AG04449 (cell line): ENCODE measurements around the gene OR10A3.

Source experiments
- CTCF ChIA-PET: fragments of 350-600 bp; formaldehyde crosslinking; extraction: SDS; loops from one replicate; lab custom pipeline; 2021; ENCODE audit warnings: antibody characterized with exemption; lab: Yijun Ruan, JAX
- POLR2A ChIA-PET: fragments of 400-600, 350-600 bp; formaldehyde crosslinking; extraction: SDS; loops from one replicate; lab custom pipeline; 2020; ENCODE audit warnings: antibody characterized with exemption, inconsistent platforms; lab: Yijun Ruan, JAX
- DNase-seq: peaks from one replicate; pipeline ENCODE4 v3.0.0-alpha.2; 2010; ENCODE audit warnings: low read depth, low spot score
- H3K4me3 ChIP-seq: 2 replicates; pipeline ENCODE4 v1.5.1; 2011; ENCODE audit warnings: low read depth, mild to moderate bottlenecking, control low read depth, low read length
- TF ChIP-seq, protein P1 (sequence below): IDR thresholded peaks from one replicate; pipeline ENCODE4 v1.5.1; 2011; ENCODE audit warnings: mild to moderate bottlenecking, moderate library complexity, low read length, control low read depth, inconsistent platforms; ENCODE audit not compliant: insufficient read depth; ENCODE audit errors: missing control alignments

OR10A3 gene

DNA sequence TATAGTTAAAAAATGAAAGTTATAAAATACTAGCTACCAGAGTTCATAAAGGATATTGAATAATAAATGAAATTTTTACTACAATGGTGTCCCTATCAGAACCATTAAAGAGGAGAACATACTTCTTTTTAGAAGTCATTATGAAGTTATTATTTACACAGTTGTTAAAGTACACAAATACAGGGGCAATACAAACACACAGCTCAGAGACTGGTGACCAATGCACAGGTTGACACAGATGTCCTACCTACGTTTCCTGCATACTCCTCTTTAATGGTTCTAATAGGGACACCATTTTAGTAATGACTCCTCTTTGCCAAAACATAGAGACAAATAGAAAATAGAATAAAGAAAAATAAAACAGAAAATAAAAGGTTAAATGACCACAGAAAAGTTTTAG is 13.7 kb upstream of the OR10A3 start:
- H3K4me3 ChIP-seq = no peak overlapping the region
- DNase-seq = no peak
- POLR2A ChIA-PET = no interaction called here
- TF ChIP-seq, protein P1, sequence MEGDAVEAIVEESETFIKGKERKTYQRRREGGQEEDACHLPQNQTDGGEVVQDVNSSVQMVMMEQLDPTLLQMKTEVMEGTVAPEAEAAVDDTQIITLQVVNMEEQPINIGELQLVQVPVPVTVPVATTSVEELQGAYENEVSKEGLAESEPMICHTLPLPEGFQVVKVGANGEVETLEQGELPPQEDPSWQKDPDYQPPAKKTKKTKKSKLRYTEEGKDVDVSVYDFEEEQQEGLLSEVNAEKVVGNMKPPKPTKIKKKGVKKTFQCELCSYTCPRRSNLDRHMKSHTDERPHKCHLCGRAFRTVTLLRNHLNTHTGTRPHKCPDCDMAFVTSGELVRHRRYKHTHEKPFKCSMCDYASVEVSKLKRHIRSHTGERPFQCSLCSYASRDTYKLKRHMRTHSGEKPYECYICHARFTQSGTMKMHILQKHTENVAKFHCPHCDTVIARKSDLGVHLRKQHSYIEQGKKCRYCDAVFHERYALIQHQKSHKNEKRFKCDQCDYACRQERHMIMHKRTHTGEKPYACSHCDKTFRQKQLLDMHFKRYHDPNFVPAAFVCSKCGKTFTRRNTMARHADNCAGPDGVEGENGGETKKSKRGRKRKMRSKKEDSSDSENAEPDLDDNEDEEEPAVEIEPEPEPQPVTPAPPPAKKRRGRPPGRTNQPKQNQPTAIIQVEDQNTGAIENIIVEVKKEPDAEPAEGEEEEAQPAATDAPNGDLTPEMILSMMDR = no peak
- CTCF ChIA-PET = no interaction called here

DNA sequence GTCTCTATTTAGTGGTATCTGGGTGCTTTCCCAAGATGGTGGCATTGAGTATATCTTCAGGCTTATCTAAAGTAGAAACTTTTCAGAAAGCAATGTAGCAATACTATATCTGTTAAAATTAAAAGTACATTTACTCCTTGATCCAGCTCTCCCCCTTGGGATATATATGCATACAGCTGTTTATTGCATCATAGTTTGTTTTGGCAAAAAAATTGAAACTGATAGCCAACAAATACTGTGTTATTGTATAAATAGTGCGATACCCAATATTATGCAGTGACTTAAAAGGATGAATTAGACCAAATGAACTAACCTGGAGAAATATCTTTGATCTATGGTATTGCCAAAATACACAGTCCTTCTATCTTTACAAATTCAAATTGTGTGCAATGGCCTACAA is 8.4 kb upstream of the OR10A3 start:
- TF ChIP-seq, protein P1 = no peak
- no peak for DNase-seq
- ChIA-PET POLR2A (no interaction called here), CTCF (interaction anchor here (1.1 to 2.6 kb wide), 4 partner anchors 11 to 45 kb away, joined by 3 to 10 read pairs (median 4); partner anchors contain the start of gene EIF3F)
- no peak overlapping the region for H3K4me3 ChIP-seq

DNA sequence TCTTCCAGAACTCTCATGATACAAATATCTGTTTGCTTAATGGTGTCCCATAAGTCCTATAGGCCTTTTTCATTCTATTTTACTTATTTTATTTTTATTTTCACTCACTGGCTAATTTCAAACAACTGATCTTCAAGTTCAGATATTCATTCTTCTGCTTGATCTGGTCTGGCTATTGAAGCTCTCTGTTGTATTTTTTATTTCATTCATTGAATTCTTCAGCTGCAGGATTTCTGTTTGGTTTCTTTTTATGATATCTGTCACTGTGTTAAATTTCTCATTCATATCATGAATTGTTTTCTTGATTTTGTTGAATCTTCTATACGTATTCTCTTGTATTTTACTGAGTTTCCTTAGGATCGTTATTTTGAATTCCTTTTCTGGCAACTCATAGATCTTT is 2.6 kb upstream of the OR10A3 start:
- H3K4me3 ChIP-seq = no peak overlapping the region
- POLR2A ChIA-PET = no interaction called here
- CTCF ChIA-PET = no interaction called here
- DNase-seq = no peak
- TF ChIP-seq, protein P1 = no peak

DNA sequence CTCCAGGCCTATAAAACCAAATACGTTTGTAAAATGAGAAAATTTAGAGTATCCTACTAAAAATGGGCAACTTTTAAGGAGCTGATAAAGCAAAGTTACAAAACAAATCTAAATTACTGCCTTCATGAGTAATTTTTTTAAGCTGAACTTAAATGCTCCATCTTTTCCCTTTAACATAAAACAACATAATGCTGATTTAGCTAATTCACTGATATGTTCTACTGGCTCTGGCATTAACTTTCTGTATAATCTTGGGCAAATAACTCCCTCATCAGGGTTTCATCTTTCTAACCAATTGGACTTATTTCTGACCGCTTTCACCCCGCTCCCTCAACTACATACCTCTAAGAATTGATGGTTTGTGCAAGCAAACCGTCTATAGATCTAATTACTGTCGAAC is 362 bp downstream of the OR10A3 start:
- TF ChIP-seq, protein P1 = no peak
- no peak overlapping the region for H3K4me3 ChIP-seq
- no peak for DNase-seq
- CTCF ChIA-PET = no interaction called here
- POLR2A ChIA-PET = no interaction called here

DNA sequence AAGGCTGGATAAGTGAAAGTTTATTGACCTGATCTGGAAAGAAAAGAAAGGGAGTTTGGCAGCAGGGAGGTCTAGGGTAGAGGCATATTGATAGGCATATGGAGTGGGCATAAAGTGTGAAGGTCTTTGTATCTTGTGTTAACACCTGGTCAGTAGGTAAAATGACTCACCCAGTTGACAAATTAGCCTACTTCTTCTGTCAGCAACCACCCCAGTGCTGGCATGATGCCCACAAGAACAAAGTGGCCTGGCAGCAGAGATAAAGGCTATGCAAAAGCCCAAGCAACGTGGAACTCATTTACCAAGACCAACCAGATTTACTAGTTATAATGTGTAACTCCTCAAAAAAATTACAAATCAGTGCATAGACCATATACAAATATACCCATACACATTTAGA is 4.9 kb downstream of the OR10A3 start:
- ChIA-PET CTCF (no interaction called here), POLR2A (no interaction called here)
- H3K4me3 ChIP-seq = no peak overlapping the region
- TF ChIP-seq, protein P1 = no peak
- no peak for DNase-seq

DNA sequence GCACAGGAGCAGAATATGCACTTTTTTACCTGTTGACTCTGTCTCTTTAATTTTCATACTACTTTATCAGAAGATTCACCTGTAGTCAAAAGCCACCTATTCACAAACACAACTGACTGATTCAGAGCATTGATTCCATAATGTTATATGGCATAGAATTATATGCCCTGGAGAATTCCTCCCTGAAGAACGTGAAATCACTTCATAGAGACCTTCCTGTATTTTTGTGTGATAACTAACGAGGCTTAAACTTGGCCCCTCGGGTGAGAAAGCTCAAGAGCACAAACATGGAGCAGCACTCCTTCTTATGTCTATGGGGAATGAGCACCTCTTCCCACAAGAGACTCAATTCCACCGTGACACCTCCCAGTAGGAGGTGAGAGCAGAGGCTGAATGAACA is 10.3 kb downstream of the OR10A3 start, which contains the start of gene OR10A6:
Gene OR10A6, minus strand, starts transcription at position 101 of the 400 bp plus-strand sequence. CDS start 2,606 bp downstream, outside the sequence.
- POLR2A ChIA-PET = no interaction called here

More for the DNA sequence above, 10.3 kb downstream of the OR10A3 start, which contains the start of gene OR10A6:
- TF ChIP-seq, protein P1 = no peak
- CTCF ChIA-PET = no interaction called here
- DNase-seq = no peak
- H3K4me3 ChIP-seq = no peak within 1 kb of the TSS
